Suprapubic skin (tissue), 3 donors: ENCODE measurements around the gene ADARB1.

ENCODE experiments used
- CTCF ChIP-seq, 2 donors: fragments of 200-600 bp in 1 of 2; fragments of 450-650 bp in 1 of 2; sonication (generic) in 1 of 2; IDR thresholded peaks; one replicate each; pipeline ENCODE4 v1.5.1; 2016 to 2019; ENCODE audit warnings: antibody characterized with exemption in 2 of 2, mild to moderate bottlenecking in 1 of 2, moderate library complexity in 1 of 2
- EP300 ChIP-seq: sonication (generic); formaldehyde crosslinking; IDR thresholded peaks from one replicate; pipeline ENCODE4 v1.6.1; 2017; ENCODE audit warnings: antibody characterized with exemption
- POLR2A ChIP-seq, 2 donors: fragments of 450-650 bp; IDR thresholded peaks; one replicate each; pipeline ENCODE4 v1.6.1; 2017; ENCODE audit warnings: antibody characterized with exemption in 2 of 2, mild to moderate bottlenecking in 2 of 2, moderate library complexity in 2 of 2

GRCh38 chr21:45146801-45147200 is 72.4 kb downstream of the ADARB1 start:
- no peak for TF ChIP-seq POLR2A (IDR thresholded peaks at IDR 0.05)
- TF ChIP-seq EP300 = no peak
- no peak for TF ChIP-seq CTCF (IDR thresholded peaks at IDR 0.05)
